ENCODE measurements around the gene DISP2.

The DISP2 gene

GRCh38 chr15:40334941-40335795 is 22.9 kb upstream of the DISP2 start:
- H3K27ac ChIP-seq = peak overlapping the region; percentile 37; the same call in 1 of the 2 replicates
- TF ChIP-seq CTCF (conservative IDR thresholded peaks at IDR 0.05) = no peak
- TF ChIP-seq ZFX (IDR thresholded peaks at IDR 0.05) = no peak; the same call in 1 of the 2 replicates

GRCh38 chr15:40335938-40336743 is 21.9 kb upstream of the DISP2 start:
- TF ChIP-seq ZFX (IDR thresholded peaks at IDR 0.05) (no peak), CTCF (conservative IDR thresholded peaks at IDR 0.05) (no peak)
- no peak overlapping the region for H3K27ac ChIP-seq

GRCh38 chr15:40336744-40337122 is 21.3 kb upstream of the DISP2 start:
- TF ChIP-seq CTCF (conservative IDR thresholded peaks at IDR 0.05) = no peak
- no peak for TF ChIP-seq ZFX (IDR thresholded peaks at IDR 0.05)
- no peak overlapping the region for H3K27ac ChIP-seq

GRCh38 chr15:40337597-40337996 is 20.4 kb upstream of the DISP2 start:
- TF ChIP-seq CTCF (conservative IDR thresholded peaks at IDR 0.05) (no peak), ZFX (IDR thresholded peaks at IDR 0.05) (no peak)
- no peak overlapping the region for H3K27ac ChIP-seq

GRCh38 chr15:40338041-40338657 is 19.9 kb upstream of the DISP2 start:
- H3K27ac ChIP-seq = no peak overlapping the region
- TF ChIP-seq ZFX (IDR thresholded peaks at IDR 0.05) = no peak
- peak; percentile 70 for TF ChIP-seq CTCF (conservative IDR thresholded peaks at IDR 0.05)

GRCh38 chr15:40338921-40339620 is 18.9 kb upstream of the DISP2 start:
- H3K27ac ChIP-seq = peak overlapping the region; percentile 87
- TF ChIP-seq ZFX (IDR thresholded peaks at IDR 0.05) = no peak
- no peak for TF ChIP-seq CTCF (conservative IDR thresholded peaks at IDR 0.05)

Data from C4-2B (cell line).